Stimulated activated CD4-positive, alpha-beta T cell treated with anti-CD3 and anti-CD28 coated beads, Interleukin-1b, Interleukin-23, amount 100 ng/mL, for 1 hour (primary cell): Measurements from ENCODE around the gene TPSG1.
"Not testable (repeated sequence)": the region's sequence is repeated elsewhere in the genome, so short reads cannot be mapped to it uniquely, and the experiment has no call there.

Experiments used
- DNase-seq, 2 donors: peaks; one replicate each; pipeline ENCODE4 v3.0.0-alpha.2; 2020; ENCODE audit warnings: low read depth in 2 of 2

Gene TPSG1

DNA sequence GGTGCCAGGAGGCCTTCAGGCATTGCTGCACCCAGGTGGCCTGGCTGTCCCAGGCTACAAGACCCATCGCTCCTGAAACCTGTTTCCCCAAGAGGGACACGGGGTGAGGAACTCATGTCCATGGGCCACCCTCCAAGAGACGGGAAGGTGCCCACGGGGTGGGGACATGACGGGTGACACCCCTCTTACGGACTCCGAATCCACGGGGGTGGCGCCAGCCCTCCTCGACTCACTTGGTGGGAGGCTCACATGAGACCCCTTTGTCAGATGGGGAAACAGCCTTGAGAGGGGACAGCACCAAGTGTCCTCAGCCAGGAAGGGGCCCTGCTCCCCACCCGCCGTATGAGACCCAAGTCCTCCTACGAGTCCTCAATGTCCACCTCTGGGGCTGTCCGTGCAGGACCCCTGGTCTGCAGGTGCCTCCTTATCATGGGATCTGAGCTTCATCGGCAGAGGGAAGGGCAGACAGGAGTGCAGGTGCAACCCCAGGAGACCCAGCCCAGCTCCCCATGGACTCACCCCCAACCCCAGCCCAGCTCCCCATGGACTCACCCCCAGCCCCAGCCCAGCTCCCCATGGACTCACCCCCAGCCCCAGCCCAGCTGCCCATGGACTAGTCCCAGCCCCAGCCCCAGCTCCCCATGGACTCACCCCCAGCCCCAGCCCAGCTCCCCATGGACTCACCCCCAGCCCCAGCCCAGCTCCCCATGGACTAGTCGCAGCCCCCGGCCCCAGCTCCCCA, 5.6 kb upstream of the TPSG1 start:
- not testable (repeated sequence) for DNase-seq

DNA sequence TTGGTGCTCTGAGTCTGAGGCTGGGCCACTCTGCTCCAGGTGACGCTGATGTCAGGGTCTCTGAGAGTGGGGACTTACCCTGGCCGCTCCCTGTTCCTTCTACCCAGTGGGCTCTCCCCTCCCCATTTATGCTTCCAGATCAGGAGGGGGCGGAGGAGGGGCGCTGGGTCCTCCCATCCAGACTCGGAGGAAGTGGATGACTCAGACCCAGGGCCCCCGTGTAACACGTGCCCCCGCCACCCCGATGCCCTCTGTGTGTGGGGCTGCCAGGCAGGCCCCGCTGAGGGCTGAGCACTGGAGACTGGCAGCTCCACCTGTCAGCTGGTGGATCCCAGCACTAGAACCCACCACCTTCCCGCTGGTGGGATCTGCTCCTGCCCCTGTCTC, 5.0 kb upstream of the TPSG1 start, which contains the start of gene TPSB2:
Gene TPSB2 (minus strand): TSS at position 101 of the 387 bp plus-strand sequence. CDS start 233 bp downstream, outside the sequence.
- DNase-seq = not testable (repeated sequence)

DNA sequence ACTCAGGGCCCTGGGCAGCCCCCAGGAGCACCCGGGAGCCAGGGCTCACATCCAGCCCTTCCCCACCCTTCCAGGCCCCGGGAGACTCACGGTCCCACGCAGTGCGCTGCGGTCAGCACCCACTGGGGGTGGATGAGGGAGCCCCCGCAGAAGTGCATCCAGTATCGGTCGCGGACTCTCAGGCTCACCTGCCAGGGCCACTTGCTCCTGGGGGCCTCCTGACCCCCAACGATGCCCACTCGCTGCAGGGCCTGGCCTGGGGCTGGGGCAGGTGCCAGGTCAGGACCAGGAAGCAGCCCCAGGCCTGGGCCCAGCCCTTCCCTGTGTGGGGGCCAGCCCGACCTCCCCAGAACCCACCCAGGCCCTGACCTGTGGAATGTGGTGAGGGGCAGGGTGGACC, 4.4 kb upstream of the TPSG1 start:
- DNase-seq = not testable (repeated sequence)

DNA sequence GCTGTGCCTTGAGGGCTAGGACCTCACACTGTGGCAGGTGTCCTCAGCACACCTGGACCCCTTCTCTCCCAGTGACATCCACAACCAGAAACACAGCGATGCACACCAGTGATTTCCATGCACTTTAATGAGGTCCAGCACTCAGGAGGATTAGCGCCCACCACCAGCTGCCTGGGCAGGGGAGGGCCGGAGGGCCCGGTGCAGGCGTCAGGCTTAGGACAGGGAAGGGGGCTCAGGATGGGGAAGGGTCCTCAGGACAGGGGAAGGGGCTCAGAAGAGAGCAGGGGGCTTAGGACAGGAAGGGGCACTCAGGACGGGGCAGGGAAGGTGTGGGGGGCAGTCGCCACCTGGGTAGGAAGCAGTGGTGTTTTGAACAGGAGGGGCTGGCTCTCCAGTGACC, 3.2 kb upstream of the TPSG1 start:
- not testable (repeated sequence) for DNase-seq

- not testable (repeated sequence) for DNase-seq
Observed at GRCh38 chr16:1226692-1227091, 1.6 kb upstream of the TPSG1 start.

DNA sequence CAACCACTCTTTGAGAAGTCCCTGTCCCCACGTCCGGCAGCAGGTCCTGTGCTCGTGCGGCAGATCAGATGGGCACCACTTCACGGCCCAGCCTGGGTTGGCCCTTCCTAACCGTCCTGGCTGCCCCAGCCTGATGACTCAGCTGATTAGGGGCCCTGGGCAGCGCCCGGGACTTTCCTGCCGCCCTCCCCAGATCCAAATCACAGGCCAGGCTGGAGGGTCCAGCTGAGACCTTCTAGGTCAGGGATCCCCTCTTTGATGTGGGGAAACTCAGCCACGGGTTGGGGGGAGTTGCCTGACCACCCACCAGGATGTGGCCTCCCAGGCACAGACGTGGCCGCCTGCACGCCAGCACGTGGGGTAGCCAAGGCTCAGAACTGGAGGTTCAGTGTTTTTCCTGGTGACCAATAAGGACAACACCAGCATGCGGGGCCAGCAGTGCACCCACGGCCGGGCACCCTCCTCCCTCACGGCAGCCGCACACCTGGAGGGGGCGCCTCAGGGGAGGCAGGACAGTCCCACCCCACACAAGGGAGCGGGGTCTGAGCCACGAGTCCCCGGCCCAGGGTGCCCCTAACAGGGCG, 752 bp upstream of the TPSG1 start:
- not testable (repeated sequence) for DNase-seq

GRCh38 chr16:1224558-1224957, 510 bp downstream of the TPSG1 start:
- no peak for DNase-seq

- DNase-seq = no peak
Observed at GRCh38 chr16:1223355-1224214, 1.5 kb downstream of the TPSG1 start.

GRCh38 chr16:1222553-1223354, 2.3 kb downstream of the TPSG1 start:
- no peak for DNase-seq

DNA sequence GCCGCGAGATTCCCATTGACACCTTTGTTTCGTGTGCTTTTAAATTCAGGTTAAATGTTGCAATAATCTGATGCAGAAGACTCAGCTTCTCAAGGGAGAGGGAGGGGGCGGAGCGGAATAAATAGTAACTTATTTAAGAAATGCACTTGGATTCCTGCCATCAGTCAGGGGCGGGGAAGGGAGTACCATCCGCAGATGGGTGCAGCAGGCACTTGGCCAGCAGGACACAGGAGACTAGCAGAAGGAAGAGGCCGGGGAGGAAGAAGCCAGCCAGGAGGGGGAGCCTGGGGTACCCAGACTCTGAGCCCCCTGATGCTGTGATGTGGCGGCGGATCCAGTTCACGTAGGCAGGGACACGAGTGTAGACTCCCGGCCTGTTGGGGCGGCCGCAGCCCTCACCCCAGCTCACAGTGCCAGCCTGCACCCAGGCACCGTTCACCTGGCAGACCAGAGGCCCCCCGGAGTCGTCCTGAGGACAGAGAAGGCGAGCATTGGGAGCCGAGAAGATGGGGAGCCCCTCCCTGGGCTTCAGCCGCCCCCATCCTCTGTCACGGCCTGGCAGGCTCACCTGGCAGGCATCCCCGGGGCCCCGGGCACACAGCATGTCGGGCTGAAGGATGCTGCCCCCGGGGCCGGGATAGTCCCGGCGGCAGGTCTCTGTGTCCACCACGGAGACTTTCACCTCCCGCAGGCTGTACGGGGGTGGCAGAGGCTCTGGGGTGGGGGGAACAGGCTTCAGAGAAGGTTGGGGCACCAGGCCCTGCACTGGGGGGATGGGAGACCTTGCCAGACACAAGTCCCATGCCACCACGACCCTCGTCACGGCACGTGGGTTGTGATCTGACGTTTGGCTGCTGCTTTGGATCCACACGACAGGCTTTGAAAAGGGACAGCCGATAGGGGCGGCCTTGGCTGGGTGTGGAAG, 3.2 kb downstream of the TPSG1 start:
- no peak for DNase-seq

DNA sequence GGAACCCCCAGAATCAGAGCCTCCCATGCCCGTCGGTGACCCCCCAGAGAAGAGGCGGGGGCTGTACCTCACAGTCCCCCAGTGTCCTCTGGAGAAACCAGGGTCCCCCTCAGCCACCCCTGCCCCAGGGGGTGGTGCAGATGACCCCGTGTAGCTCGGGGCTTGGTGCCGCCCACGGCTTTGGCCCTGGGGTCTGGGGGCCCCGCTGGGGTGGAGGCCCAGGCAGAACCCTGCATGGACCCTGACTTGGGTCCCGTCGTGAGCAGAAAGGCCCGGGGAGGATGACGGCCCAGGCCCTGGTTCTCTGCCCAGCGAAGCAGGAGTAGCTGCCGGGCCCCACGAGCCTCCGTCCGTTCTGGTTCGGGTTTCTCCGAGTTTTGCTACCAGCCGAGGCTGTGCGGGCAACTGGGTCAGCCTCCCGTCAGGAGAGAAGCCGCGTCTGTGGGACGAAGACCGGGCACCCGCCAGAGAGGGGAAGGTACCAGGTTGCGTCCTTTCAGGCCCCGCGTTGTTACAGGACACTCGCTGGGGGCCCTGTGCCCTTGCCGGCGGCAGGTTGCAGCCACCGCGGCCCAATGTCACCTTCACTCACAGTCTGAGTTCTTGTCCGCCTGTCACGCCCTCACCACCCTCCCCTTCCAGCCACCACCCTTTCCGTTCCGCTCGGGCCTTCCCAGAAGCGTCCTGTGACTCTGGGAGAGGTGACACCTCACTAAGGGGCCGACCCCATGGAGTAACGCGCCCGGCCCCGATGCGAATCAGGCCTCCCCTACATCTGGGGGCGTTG, 4.0 kb downstream of the TPSG1 start:
- DNase-seq = no peak

DNA sequence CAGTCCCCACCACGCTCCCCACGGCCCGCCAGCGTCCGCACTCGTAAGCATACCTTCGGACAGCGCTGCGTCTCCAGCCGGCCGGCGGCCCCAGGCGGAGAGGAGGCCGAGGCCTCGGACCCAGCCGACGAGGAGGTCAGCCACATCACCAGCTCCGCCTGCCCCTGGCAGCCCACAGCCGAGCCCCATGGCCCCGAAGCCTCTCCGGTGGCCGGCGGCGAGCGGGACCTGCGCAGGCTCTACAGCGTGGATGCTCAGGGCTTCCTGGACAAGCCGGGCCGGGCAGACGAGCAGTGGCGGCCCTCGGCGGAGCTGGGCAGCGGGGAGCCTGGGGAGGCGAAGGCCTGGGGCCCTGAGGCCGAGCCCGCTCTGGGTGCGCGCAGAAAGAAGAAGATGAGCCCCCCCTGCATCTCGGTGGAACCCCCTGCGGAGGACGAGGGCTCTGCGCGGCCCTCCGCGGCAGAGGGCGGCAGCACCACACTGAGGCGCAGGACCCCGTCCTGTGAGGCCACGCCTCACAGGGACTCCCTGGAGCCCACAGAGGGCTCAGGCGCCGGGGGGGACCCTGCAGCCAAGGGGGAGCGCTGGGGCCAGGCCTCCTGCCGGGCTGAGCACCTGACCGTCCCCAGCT, 4.9 kb downstream of the TPSG1 start:
- no peak for DNase-seq

GRCh38 chr16:1218930-1219611, 6.0 kb downstream of the TPSG1 start:
- no peak for DNase-seq

GRCh38 chr16:1218061-1218929, 6.8 kb downstream of the TPSG1 start:
- DNase-seq = no peak

- DNase-seq = no peak
Observed at GRCh38 chr16:1217526-1217925, 7.5 kb downstream of the TPSG1 start.

GRCh38 chr16:1216681-1217400, 8.2 kb downstream of the TPSG1 start:
- DNase-seq = no peak

- no peak for DNase-seq
Observed at GRCh38 chr16:1216296-1216619, 8.8 kb downstream of the TPSG1 start.
